UCSD-AML1 (cell line): ENCODE results near the gene CMTM6.
"Not testable (repeated sequence)": the region's sequence is repeated elsewhere in the genome, so short reads cannot be mapped to it uniquely, and the experiment has no call there.

ENCODE experiments used
- DNase-seq: peaks from one replicate; lab custom pipeline; 2025; ENCODE audit not compliant: unreplicated experiment; lab: John Stamatoyannopoulos, UW

CMTM6 gene

GRCh38 chr3:32502118-32502945 is at the start of gene CMTM6:
Gene CMTM6, minus strand, starts transcription at chr3:32502852. Its CDS starts 107 bp downstream, at chr3:32502745.
- peak; percentile 80 for DNase-seq

GRCh38 chr3:32552013-32552412 is 49.4 kb upstream of the CMTM6 start:
- no peak for DNase-seq

- DNase-seq, result no peak
Observed at GRCh38 chr3:32551496-32551895, 48.8 kb upstream of the CMTM6 start.

- DNase-seq, result no peak
Observed at GRCh38 chr3:32551087-32551486, 48.4 kb upstream of the CMTM6 start.

- DNase-seq, result no peak
Observed at GRCh38 chr3:32545305-32545704, 42.7 kb upstream of the CMTM6 start.

- no peak for DNase-seq
Observed at GRCh38 chr3:32544894-32545293, 42.2 kb upstream of the CMTM6 start.

GRCh38 chr3:32542807-32543206 is 40.2 kb upstream of the CMTM6 start:
- no peak for DNase-seq

GRCh38 chr3:32540899-32541298 is 38.2 kb upstream of the CMTM6 start:
- DNase-seq, result no peak

GRCh38 chr3:32532434-32532833 is 29.8 kb upstream of the CMTM6 start:
- no peak for DNase-seq

GRCh38 chr3:32531010-32531647 is 28.5 kb upstream of the CMTM6 start:
- no peak for DNase-seq

GRCh38 chr3:32525720-32526119 is 23.1 kb upstream of the CMTM6 start:
- DNase-seq, result no peak

- no peak for DNase-seq
Observed at GRCh38 chr3:32522682-32523081, 20.0 kb upstream of the CMTM6 start.

- DNase-seq, result not testable (repeated sequence)
Observed at GRCh38 chr3:32518921-32519320, 16.3 kb upstream of the CMTM6 start.

- DNase-seq, result not testable (repeated sequence)
Observed at GRCh38 chr3:32516751-32517150, 14.1 kb upstream of the CMTM6 start.

GRCh38 chr3:32511005-32511404 is 8.4 kb upstream of the CMTM6 start:
- no peak for DNase-seq

GRCh38 chr3:32510075-32510724 is 7.5 kb upstream of the CMTM6 start:
- peak; percentile 38 for DNase-seq

GRCh38 chr3:32508711-32509110 is 6.1 kb upstream of the CMTM6 start:
- no peak for DNase-seq

- no peak for DNase-seq
Observed at GRCh38 chr3:32506466-32506865, 3.8 kb upstream of the CMTM6 start.

GRCh38 chr3:32502946-32503286 is 264 bp upstream of the CMTM6 start:
- no peak for DNase-seq

GRCh38 chr3:32501783-32502117 is 902 bp downstream of the CMTM6 start:
- no peak for DNase-seq

- DNase-seq, result no peak
Observed at GRCh38 chr3:32500880-32501782, 1.5 kb downstream of the CMTM6 start.
